Measurements from ENCODE around the gene COX4I1.

GRCh38 chr16:85810097-85810741, 10.7 kb downstream of the COX4I1 start:
- TF ChIP-seq CTCF (IDR thresholded peaks at IDR 0.05) (no peak), EZH2 (IDR thresholded peaks at IDR 0.05; ENCODE audit: borderline replicate concordance, insufficient read depth, low read depth, low read length, poor library complexity, severe bottlenecking) (no peak)

All from B cell (primary cell).